CD14-positive monocyte (primary cell): ENCODE measurements around the gene PLD6. TPM values are rescaled to one million over a fixed set of nuclear protein-coding genes. Genes with fewer than 3 reads are reported as not detected.

Experiments
- DNase-seq, 3 donors: peaks; one replicate each; pipeline ENCODE4 v3.0.0-alpha.2; 2011 to 2022
- H2AFZ ChIP-seq: 2 replicates; pipeline ENCODE4 v1.6.0; 2012; ENCODE audit warnings: mild to moderate bottlenecking, low read depth, low read length, inconsistent platforms; ENCODE audit not compliant: insufficient read depth, poor library complexity, severe bottlenecking
- H3K27ac ChIP-seq, 2 donors: 1 replicate in 1 of 2; 2 replicates in 1 of 2; pipeline ENCODE4 v1.5.1; 2012 to 2013; ENCODE audit warnings: low read length in 2 of 2, control low read depth in 1 of 2, inconsistent platforms in 1 of 2, low read depth in 1 of 2, mild to moderate bottlenecking in 1 of 2
- H3K27me3 ChIP-seq, 2 donors: one replicate each; pipeline versions ENCODE4 v1.6.0 to v1.6.1; 2011 to 2013; ENCODE audit warnings: low read length in 2 of 2; ENCODE audit not compliant: control insufficient read depth in 2 of 2, insufficient read depth in 2 of 2
- H3K36me3 ChIP-seq, 2 donors: replicated peaks in 1 of 2; 1 replicate in 1 of 2; 2 replicates in 1 of 2; pipeline versions ENCODE4 v1.5.1 to v1.6.1; 2012 to 2013; ENCODE audit warnings: low read length in 2 of 2, control low read depth in 1 of 2, inconsistent platforms in 1 of 2, mild to moderate bottlenecking in 1 of 2; ENCODE audit not compliant: insufficient read depth in 2 of 2, control insufficient read depth in 1 of 2
- H3K4me1 ChIP-seq, 2 donors: 1 replicate in 1 of 2; 2 replicates in 1 of 2; pipeline versions ENCODE4 v1.5.1 to v1.6.1; 2012 to 2013; ENCODE audit warnings: low read length in 2 of 2, control low read depth in 1 of 2, inconsistent platforms in 1 of 2, mild to moderate bottlenecking in 1 of 2, moderate library complexity in 1 of 2; ENCODE audit not compliant: insufficient read depth in 2 of 2, control insufficient read depth in 1 of 2
- H3K4me2 ChIP-seq: replicated peaks from 2 replicates; pipeline ENCODE3; 2012; ENCODE audit warnings: low read length, moderate library complexity, mild to moderate bottlenecking; ENCODE audit not compliant: poor library complexity, severe bottlenecking; ENCODE audit errors: extremely low read depth
- H3K4me3 ChIP-seq, 3 experiments: fragments of 200-600 bp in 1 of 3; sonication (generic) in 1 of 3; replicated peaks in 1 of 3; 1 replicate in 2 of 3; 2 replicates in 1 of 3; pipeline ENCODE4 v1.5.1; 2011 to 2013; ENCODE audit warnings: low read length in 3 of 3, mild to moderate bottlenecking in 3 of 3, control low read depth in 2 of 3, low read depth in 2 of 3, inconsistent platforms in 1 of 3, moderate library complexity in 1 of 3
- H3K79me2 ChIP-seq: 2 replicates; pipeline ENCODE4 v1.6.0; 2012; ENCODE audit warnings: mild to moderate bottlenecking, control low read depth, inconsistent platforms, low read length, moderate library complexity; ENCODE audit not compliant: insufficient read depth
- H3K9ac ChIP-seq: 2 replicates; pipeline ENCODE4 v1.6.0; 2017; ENCODE audit warnings: low read length, mild to moderate bottlenecking; ENCODE audit not compliant: insufficient read depth, poor library complexity, severe bottlenecking
- H3K9me3 ChIP-seq, 2 donors: replicated peaks in 1 of 2; 1 replicate in 1 of 2; 2 replicates in 1 of 2; pipeline versions ENCODE4 v1.5.1 to v1.6.1; 2012 to 2013; ENCODE audit warnings: low read length in 2 of 2, control low read depth in 1 of 2; ENCODE audit not compliant: control insufficient read depth in 1 of 2, insufficient read depth in 1 of 2
- H4K20me1 ChIP-seq: 2 replicates; pipeline ENCODE4 v1.6.0; 2012; ENCODE audit warnings: mild to moderate bottlenecking, low read length, control low read depth, moderate library complexity; ENCODE audit not compliant: insufficient read depth
- H3K27ac Mint-ChIP-seq, 7 donors: one replicate each; pipeline ENCODE4 v1.8.0; 2020; ENCODE audit warnings: mild to moderate bottlenecking in 7 of 7, mixed read lengths in 7 of 7, moderate library complexity in 6 of 7, inconsistent platforms in 2 of 7
- H3K27me3 Mint-ChIP-seq, 3 donors: one replicate each; pipeline ENCODE4 v1.8.0; 2021 to 2022; ENCODE audit warnings: low read depth in 3 of 3, mild to moderate bottlenecking in 3 of 3, mixed read lengths in 3 of 3, moderate library complexity in 3 of 3, inconsistent platforms in 1 of 3
- H3K36me3 Mint-ChIP-seq, 2 donors: one replicate each; pipeline ENCODE4 v1.8.0; 2020; ENCODE audit warnings: mixed read lengths in 2 of 2, inconsistent platforms in 1 of 2, mild to moderate bottlenecking in 1 of 2
- H3K4me1 Mint-ChIP-seq: one replicate; pipeline ENCODE4 v1.8.0; 2020; ENCODE audit warnings: mild to moderate bottlenecking, mixed read lengths
- H3K4me3 Mint-ChIP-seq, 2 donors: one replicate each; pipeline ENCODE4 v1.8.0; 2020; ENCODE audit warnings: mild to moderate bottlenecking in 2 of 2, mixed read lengths in 2 of 2, moderate library complexity in 1 of 2
- H3K9me3 Mint-ChIP-seq, 7 donors: one replicate each; pipeline ENCODE4 v1.8.0; 2020 to 2022; ENCODE audit warnings: mixed read lengths in 7 of 7, mild to moderate bottlenecking in 6 of 7, moderate library complexity in 6 of 7, inconsistent platforms in 2 of 7
- WGBS: methylation state at CpG from one replicate; pipeline ENCODE4 v1.1.5; 2013; ENCODE audit warnings: missing lambda C conversion rate; ENCODE audit not compliant: insufficient coverage; 5-methylcytosine and 5-hydroxymethylcytosine counted together
- intact Hi-C, 2 donors: fragments of 100-400 bp; cut with micrococcal nuclease; formaldehyde crosslinking; loops; one replicate each; pipeline versions ENCODE4 v1.15.0 to v1.15.1; 2023
- polyA plus RNA-seq, 3 donors: library from polyadenylated mRNA; depleted of rRNA in 1 of 3; unstranded in 2 of 3; stranded (reverse) in 1 of 3; fragments of 300-500 nt in 2 of 3; fragments of >200 nt in 1 of 3; fragmentation: Illumina TruSeq in 2 of 3; gene quantifications; 1 replicate in 2 of 3; 2 replicates in 1 of 3; pipeline ENCODE4 v1.2.3, GENCODE V29; 2012 to 2021
- TF ChIP-seq, protein P1 (sequence below): fragments of 200-600 bp; IDR thresholded peaks from one replicate; pipeline ENCODE4 v1.8.0; 2022; ENCODE audit warnings: antibody characterized with exemption, mild to moderate bottlenecking

PLD6 gene
- polyA plus RNA-seq, 3 donors: 0.16 to 0.76 (median 0.50) TPM

DNA sequence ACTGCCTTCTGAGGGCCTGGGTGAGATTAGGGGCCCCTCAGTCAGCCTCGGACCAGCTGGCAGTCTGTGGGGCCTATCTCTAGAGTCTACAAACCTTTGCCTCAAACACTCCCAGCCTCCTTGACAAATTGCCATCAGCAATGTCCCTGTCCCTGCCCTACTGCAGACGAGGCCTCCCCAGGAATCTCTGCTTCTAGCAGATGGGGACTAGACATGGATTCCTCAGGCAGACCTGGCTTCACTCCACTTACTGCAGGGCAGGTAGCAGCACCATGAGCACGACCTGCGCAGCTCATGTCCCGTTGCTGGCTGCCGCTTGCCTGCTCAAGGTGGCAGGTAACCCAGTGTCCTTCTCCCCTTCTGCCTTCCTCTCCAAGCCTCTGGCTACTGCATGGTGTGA is 49.1 kb downstream of the PLD6 start:
- TF ChIP-seq, protein P1, sequence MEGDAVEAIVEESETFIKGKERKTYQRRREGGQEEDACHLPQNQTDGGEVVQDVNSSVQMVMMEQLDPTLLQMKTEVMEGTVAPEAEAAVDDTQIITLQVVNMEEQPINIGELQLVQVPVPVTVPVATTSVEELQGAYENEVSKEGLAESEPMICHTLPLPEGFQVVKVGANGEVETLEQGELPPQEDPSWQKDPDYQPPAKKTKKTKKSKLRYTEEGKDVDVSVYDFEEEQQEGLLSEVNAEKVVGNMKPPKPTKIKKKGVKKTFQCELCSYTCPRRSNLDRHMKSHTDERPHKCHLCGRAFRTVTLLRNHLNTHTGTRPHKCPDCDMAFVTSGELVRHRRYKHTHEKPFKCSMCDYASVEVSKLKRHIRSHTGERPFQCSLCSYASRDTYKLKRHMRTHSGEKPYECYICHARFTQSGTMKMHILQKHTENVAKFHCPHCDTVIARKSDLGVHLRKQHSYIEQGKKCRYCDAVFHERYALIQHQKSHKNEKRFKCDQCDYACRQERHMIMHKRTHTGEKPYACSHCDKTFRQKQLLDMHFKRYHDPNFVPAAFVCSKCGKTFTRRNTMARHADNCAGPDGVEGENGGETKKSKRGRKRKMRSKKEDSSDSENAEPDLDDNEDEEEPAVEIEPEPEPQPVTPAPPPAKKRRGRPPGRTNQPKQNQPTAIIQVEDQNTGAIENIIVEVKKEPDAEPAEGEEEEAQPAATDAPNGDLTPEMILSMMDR: no peak
- WGBS: 98% methylated on average over 6 of the region's 6 CpGs
- Mint-ChIP-seq H3K27ac (peak overlapping the region in 2 of 7 donors; percentile 10 to 42), H3K36me3 (peaks cover 86 to 96% of the 10 kb centered on the region in 2 donors), H3K9me3 (peaks cover 0 to 3% (median 0%) of the 10 kb centered on the region in 7 donors), H3K4me3 (no peak overlapping the region), H3K27me3 (peaks cover 0 to 5% (median 2%) of the 10 kb centered on the region in 3 donors), H3K4me1 (peaks cover 15% of the 10 kb centered on the region)
- H3K27ac ChIP-seq: no peak overlapping the region
- H3K79me2 ChIP-seq: no peaks in the 10 kb centered on the region
- no peaks in the 10 kb centered on the region for H3K9me3 ChIP-seq
- no peak overlapping the region for H3K9ac ChIP-seq
- H4K20me1 ChIP-seq: peaks cover 5% of the 10 kb centered on the region
- no peak overlapping the region for H2AFZ ChIP-seq
- no peak overlapping the region for H3K4me3 ChIP-seq
- intact Hi-C loops: no loop called here
- DNase-seq: no peak
- H3K27me3 ChIP-seq: no peaks in the 10 kb centered on the region
- H3K36me3 ChIP-seq: peaks cover 67 to 92% of the 10 kb centered on the region in 2 donors
- H3K4me1 ChIP-seq: peaks cover 10 to 11% of the 10 kb centered on the region in 2 donors
- no peak overlapping the region for H3K4me2 ChIP-seq

GRCh38 chr17:17156511-17156910 is 49.6 kb downstream of the PLD6 start:
- no peak for DNase-seq
- peaks cover 20% of the 10 kb centered on the region for H3K4me1 Mint-ChIP-seq
- Histone ChIP-seq H3K27ac (no peak overlapping the region), H3K79me2 (no peaks in the 10 kb centered on the region), H4K20me1 (peaks cover 5% of the 10 kb centered on the region), H3K27me3 (no peaks in the 10 kb centered on the region), H3K4me3 (no peak overlapping the region), H3K4me1 (peaks cover 15 to 16% of the 10 kb centered on the region in 2 donors), H3K9ac (no peak overlapping the region), H3K9me3 (no peaks in the 10 kb centered on the region), H3K36me3 (peaks cover 61 to 86% of the 10 kb centered on the region in 2 donors), H2AFZ (no peak overlapping the region), H3K4me2 (no peak overlapping the region)
- TF ChIP-seq, protein P1: no peak
- intact Hi-C loops: no loop called here
- peaks cover 0 to 3% (median 0%) of the 10 kb centered on the region in 7 donors for H3K9me3 Mint-ChIP-seq
- peak overlapping the region in 2 of 7 donors; percentile 10 to 42 for H3K27ac Mint-ChIP-seq
- 93% methylated on average over 10 of the region's 10 CpGs for WGBS
- no peak overlapping the region for H3K4me3 Mint-ChIP-seq
- peaks cover 84 to 91% of the 10 kb centered on the region in 2 donors for H3K36me3 Mint-ChIP-seq
- peaks cover 0 to 3% (median 0%) of the 10 kb centered on the region in 3 donors for H3K27me3 Mint-ChIP-seq
